GM19025 (cell line): ENCODE data around the gene NTSR2.

Experiments used
- ATAC-seq: cut with Tn5 transposase; IDR thresholded peaks from one replicate; pipeline ENCODE4 v1.9.1; 2021; ENCODE audit warnings: mild to moderate bottlenecking, low read depth, moderate library complexity; ENCODE audit not compliant: unreplicated experiment

Gene NTSR2

DNA sequence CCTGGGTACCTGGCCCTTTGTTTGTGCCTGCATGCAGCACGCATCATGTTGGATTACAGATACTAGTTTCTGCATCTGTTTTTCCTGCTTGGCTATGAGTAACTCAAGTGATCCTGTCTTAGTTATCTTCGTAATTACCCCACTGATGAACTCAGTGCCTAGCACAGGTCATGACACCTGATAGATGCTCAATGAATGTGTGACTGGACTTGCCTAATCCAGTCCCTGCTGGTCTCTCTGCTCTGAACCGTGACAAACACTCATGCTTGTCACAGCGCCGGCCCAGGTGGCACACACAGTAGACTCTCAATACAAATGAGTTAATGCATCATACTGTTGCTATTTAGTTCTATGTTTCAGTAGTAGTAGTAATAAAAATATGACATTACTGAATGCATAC, 31.2 kb upstream of the NTSR2 start:
- no peak for ATAC-seq

DNA sequence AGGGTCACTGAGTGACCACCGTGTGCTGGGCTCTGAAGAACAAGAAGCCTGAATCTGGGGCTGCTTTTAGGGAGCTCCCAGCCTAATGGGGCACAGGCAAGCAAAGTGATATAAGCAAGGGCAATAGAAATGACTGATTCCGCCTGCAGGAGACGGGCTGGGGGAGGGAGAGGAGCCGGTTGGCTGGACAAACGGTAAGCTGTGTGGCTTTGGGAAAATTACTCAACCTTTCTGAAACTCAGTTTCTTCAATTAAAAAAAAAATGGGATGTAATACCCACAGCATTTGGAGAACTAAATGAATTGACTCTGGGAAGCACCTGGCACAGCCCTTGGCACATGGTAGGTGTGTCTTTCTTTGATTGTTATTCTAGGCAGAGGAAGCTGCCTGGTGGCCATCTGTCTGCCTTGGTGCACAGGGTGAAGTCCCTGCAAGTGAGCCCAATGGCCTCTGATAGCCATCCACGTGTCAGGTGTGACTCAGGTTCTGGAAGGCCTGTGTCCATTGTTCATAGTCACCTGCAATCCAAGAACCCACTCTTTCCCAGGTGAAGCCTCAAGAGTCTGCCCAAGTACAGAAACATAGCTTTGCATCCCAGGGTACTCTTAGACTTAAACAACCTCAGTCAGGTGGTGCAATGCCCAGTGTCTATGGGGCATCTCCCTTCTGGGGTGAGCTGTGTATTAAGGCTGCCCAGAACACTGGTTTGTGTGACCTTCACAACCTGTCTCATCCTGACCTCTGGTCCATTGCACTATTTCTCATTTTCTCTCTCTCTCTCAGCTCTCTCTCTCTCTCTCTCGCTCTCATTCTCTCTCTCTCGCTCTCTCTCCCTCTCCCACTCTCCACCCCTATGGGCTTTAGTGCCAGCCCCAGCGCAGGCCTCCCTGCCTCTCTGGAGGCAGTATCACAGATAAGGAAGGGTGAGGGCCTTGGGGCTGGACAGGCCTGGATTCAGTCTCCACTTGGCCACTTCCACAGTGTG, 30.0 kb upstream of the NTSR2 start:
- no peak for ATAC-seq

DNA sequence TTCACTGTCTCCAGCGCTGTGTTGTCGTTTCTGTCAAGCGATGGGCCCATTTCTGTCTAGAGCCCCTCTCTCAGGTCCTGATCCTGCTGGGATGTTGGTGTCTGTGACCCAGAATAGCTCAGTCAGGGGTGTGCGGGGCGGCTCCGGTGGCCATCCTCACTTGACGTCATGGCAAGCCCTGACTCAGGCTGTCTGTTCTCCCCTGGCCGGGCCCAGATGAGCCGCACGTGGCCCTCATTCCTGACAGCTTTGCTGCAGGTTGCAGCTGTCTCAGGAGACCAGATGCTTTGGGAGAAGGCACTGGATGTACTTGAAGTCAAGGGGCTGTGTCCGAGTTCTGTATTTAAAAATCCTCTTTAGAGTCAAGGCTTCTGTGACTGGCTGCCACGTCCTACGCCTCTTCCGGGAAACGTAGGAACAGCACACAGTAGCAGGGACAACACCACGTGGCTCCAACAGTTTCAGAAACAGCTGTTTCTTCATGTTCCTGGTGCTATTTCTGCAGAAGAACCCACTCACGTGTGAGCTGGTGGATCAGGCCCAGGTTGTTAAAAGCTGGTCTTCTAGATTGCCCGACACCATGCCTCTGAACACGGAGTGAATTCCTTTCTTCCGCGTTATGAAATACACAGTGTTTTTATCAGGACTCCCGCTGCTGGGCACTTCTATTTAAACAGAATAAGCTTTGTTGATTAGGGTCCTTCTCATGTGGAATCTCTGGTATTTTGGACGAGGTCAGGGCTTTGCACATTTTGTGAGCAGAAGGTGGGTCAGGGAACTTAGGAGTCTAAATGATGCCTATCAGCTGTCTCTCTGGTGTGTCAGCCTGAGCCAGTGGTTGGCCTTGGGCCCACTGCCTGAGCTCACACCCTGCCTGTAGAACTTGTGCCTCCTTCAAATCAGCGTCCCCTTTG, 28.3 kb upstream of the NTSR2 start:
- no peak for ATAC-seq

DNA sequence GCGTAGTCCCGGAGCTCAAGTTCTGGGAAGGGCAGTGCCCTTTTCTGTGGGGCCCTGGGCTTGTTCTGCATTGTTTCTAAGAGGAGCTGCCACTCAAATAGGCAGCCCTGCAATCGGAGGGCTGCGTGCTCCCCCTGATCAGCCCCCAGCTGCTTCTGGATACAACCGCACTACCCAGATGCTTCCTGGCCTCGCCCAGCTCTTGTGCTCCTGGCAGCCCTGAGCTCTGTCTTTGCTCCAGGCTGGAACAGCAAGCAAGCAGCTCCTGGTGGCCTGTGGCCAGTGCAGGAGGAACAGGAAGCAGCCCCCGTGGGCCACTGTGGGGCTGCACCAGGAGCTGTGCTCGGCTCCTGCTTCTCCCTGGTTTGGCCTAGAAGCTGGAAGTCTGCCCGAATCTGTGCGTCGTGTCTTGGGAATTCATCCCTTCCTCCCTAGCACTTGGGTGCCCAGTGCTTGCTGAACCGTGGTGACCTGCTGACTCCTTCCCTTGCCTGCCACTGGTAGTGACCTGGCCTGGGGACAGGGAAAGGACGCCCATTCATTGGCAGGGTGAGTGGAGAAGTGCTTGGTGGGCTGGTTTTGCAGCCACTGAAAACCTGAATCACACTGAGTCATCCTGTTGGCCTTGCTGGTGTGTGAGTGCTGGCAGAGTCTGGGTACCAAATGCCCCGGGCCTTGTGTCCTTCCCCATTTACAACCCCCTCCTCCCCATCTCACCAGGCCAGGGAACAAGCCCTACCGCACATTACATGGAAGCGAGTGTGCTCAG, 27.3 kb upstream of the NTSR2 start:
- ATAC-seq = no peak

DNA sequence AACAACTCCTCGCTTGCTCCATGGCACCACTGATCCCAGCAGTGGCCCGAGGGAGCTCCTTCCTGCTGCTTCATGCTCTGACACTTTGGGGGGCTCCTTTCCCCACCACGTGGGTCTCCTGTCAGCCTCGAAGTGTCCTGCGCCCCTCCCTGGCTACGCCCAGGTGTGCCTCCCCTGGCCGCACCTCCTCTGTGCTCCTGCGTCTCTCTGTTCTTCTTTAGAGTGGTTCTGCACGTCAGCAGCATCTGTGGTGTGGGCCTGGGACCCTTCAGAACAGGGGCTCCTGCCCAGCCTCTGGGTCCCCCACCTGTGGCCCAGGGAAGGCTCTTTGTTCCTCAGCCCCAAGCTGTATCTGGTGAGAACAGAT, 26.7 kb upstream of the NTSR2 start:
- ATAC-seq = no peak

DNA sequence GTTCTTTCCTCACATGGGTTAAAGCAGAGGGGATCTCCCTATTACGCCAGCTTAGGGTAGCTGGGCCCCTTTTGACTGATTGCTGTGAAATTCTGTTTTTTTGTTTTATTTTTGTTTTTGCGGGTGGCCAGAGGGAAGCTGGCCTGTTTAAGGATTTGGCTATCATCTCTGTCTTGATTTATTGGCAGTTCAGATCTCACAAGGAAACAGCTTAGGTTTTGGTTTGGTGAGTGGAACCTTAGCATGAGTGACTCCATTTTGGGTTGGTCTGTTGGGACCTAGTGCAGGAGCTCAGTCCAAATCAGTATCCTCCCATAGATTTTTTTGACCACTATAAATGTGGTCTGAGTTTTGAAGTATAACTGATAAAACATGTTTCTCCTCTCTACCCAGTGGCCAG, 25.6 kb upstream of the NTSR2 start:
- no peak for ATAC-seq

DNA sequence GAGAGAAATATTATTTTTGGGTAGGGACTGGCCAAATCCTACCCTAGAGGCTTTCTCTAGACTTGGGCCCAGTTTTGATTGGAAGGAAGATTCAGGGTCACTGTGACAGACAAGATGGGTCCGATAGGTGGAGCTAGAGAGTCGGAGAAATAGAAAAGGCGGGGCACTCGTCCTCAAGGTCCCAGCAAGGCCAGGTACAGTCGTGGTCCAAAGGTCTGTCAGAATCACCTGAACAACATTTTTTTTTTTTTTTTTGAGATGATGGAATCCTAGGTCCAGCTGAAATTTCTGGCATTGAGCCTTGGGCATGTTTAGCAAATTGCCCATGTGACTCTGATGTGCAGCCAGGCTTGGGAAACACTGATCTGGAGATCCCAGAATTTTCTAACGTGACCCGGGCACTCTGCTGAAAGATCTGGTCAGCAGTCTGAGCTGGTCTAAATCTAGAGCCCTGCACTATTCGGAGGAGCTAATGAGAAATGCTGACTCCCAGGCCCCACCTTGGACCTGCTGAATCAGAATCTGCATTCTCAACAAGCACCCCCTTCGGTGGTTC, 23.0 kb upstream of the NTSR2 start:
- peak; percentile 64 for ATAC-seq

DNA sequence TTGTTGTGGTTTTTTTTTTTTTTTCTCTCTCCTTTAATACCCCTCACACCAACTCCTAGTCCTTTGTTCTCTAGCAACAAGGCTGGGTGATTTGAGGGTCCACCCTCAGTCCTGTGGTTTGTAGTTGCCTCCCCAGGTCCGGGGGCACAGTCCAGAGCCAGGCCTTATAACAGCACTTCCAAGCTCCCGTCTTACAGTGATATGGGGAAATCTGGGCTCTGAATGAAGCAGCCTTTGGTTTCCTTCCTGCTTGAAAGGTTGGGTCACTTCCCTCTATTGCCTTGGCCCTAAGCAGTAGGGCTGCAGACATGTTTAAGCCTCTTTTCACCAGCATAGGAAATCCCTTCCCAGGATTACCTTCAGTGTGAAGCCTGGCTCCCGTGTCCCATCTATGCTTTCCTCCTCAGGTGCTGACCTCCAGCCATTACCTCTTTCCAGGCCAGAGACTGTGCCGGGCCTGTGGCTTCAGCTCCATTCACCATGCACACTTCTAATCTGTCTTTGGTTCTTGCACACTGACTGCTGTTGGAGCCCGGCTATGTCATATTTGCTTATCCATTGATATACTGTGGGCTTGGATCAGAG, 21.2 kb upstream of the NTSR2 start:
- no peak for ATAC-seq

DNA sequence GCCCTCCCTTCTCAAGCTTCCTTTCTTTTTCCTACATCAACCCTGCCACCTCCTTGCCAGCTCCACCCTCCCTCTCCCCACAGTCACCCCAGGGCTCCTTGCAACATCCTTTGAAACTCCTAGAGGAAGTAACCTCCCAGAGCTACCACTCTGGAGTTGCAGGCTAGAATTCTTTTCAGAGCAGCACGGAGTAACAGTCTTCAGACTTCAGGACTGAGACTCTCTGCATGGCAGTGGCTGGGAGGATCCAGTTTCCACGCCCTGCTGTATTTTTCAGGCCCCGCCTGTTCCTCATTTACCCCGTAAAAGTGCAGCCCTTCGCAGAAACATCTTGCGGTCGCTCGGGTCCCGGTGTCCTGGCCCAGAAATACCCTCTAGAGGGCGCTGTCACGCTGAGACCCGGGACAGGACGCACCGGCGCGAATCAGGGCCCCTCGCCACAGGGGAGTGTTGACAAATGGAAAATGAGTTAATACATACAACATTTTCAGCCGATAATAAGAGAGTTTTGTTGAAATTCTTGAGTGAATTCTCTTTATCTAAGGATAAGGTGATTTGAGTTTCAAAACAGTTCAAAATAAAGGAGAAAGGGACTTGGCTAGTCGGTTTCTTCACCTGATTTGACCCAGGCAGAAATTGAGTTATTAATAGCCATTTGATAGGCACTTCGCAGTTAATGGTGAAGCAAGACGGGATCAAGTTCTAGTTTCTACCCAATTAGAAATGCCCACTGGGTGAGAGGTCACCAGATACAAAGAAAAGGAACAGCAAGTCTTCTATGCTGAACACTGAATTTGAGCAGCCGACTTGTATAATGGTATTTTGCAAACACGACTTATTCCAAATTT, 18.5 kb upstream of the NTSR2 start:
- ATAC-seq = no peak

DNA sequence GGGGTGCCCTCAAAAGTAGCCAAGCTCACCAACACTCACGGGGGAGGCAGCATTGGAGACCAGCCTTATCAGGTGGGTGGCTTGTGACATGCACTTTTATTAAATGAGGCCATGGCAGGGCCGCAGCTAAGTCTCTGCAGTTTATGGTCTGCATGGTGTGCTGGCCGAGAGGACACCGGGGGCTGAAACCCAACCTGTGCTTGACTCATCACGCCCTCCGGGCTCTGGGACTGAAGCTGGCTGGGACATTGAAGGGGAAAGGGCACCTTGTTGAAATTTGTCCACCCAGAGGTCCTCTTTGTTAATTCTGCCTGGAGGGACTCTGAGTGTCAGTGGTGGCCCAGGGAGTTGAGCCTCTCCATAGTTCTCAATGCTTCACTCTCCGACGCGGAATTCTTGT, 17.7 kb upstream of the NTSR2 start:
- no peak for ATAC-seq

DNA sequence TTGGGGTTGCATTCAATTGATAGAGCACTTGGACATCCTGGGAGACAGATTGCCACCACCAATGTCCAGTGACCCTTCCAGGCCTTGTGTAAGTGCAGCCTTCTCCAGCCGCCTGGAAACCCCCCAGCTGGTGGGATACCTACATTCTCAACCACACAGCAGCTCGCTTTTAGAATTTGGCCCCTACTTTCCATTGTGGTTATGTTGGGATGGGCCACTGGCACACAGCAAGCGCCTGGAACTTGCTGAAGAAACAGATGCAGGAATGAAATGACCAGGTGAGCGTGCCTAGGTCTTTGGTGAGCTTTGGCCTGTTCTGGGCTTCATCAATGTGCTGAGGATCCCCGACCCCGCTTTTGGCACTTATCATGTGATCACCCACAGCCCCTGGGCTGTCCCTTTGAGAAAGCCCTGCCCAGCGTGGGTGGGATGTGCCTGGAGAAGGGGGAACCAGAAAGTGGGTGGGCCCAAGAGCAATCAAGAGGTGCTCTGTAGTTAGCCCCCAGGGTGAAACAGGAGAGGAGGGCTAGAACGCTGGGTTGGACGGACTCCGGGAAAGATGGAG, 16.0 kb upstream of the NTSR2 start:
- ATAC-seq = no peak

DNA sequence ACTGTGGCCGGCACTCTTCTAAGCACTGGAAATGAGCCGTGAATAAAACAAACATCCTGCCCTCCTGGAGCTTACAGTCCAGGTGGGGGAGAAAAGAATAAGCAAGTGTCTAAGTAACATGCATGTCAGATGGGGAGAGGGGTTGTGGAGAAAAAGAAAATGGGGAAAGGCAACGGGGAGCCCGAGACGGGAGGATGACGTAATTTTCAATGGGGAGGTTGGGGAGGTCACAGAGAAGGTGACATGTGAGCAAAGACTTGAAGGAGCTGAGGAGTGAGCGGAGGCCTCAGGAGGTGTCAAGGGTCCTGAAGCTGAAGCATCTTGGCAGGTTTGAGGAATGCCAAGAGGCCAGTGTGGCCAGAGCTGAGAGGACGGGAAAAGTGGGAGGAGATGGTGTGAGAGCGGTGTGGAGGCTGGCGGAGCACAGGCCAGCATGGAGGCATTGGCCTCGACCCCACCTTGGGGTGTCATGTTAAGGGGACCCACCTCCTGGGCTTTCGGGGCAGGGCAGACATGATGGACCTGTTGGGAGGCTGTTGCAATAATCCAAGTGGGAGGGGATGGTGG, 15.0 kb upstream of the NTSR2 start:
- no peak for ATAC-seq

DNA sequence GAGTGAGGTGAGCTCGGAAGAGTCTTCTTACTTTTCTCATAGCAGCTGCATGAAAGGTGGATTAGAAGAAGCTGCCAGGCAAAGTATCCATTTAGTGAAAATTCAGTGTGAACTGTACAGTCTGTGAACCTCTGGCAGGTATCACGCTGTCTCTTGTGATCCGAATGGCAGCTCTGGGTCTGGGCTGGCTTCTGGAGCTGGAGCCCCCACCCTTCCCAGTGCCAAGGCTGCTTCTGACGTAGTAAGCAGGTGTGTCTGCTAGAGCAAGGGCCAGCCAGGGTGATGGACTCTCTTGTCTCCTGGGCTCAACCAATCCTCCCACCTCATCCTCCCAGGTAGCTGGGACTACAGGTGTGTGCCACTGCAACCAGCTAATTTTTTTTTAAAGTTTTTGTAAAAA, 14.0 kb upstream of the NTSR2 start:
- no peak for ATAC-seq

DNA sequence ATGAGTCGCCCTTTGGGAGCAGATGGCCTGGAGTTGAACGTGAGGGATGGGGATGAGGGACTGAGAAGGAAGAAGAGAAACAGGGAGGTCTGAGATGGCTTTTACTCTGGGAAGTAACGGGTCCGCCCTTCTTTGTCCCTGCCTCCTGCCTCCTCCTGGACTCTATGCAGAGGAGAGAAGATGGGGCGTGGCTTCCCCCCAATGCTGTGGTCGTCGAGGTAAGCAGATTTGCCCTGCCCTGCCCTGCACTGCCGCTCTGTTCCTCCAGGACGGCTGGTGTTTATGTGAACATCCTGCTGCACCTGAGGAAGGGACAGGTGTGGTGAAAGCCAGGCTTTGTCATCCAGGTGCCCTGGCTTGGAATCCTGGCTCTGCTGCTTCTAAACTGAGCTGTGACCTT, 13.5 kb upstream of the NTSR2 start:
- no peak for ATAC-seq

DNA sequence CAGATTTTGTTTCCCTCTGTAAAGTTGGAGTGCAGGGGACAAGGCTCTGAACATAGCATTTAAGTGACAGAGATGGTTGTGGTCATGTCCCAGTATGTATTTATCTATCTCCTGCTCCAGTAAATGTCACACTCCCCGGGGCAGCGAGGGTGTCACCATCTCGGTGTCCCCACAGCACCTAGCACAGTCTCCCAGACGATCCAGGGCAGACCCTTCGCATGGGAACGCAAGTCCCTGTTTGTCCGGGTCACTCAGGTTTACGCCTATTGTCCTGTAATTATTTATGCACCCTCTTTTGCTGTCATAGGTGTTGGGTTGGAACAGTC, 12.6 kb upstream of the NTSR2 start:
- ATAC-seq = no peak

DNA sequence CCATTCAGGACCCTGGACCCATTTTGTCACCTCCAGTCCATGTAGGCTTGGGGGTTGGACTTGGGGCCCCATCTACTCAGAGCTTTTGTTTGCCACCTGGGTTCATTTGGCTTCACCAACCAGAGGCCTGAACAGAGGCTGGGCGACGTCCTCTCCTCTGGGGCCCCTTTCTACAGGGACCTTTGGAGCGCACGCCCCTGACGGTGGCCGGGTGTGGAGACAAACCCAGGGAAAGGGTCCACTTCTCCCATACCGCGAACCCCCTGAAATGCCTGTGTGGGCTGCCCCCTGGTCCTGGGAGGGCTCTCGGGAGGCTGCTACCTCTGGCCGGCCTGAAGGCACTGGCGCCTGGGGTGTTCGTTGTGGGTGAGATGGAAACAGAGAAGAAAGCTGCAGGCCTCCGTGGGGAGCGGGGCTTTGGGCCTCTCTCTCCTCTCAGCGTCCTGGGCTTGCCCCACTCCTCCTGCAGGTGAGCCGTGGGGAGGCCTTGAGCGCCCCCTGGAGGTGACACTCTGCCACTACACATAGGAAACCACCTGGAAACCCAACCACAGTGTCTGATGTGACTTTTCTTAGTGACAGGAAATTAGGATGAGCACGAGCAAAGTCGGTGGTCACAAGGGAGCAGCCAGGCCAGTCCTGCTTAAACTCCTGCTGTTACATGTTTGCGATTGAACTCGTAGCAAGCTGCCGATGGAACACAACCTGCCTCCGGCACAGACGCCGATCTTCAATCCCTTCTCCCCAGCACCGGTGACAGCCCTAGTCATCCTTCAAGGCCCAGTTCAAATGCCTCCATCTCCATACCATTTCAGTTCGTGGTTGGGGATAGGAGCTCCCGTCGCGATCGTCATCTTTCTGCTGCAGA, 12.0 kb upstream of the NTSR2 start:
- peak; percentile 51 for ATAC-seq

DNA sequence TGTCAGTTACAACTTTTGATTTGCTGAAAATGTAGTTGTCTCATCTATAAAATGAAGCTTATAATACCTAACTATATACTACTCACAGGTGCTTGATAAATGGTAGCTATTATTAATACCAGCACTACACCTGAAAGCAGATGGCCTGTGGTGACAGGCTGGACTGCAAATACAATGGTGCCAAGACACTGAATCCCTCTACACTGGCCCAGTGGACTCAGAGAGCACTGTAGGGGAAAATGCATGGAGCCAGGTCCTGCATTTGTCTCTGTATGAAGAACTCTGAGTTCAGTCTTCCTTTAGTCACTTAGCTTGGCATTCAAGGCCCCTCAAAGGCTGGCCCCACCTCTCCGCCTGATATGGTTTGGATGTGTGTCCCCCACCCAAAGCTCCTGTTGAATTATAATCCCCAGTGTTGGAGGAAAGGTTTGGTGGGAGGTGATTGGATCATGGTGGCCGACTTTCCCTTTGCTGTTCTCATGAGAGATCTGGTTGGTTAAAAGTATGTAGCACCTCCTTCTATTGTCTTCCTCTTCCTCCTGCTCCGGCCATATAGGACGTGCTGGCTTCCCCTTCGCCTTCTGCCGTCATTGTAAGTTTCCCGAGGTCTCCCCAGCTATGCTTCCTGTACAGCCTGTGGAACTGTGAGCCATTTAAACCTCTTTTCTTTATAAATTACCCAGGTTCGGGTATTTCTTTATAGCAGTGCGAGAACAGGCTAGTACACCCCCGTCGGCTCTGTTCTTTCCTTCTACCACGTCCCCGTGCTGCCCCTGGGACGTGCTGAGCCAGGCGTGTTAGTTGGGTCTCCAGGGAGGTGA, 11.1 kb upstream of the NTSR2 start:
- ATAC-seq = no peak
